Mammary epithelial cell (primary cell): Measurements from ENCODE around the gene ATP11A.
"Not testable (repeated sequence)": the region's sequence is repeated elsewhere in the genome, so short reads cannot be mapped to it uniquely, and the experiment has no call there.

Experiments
- EZH2 ChIP-seq: IDR thresholded peaks from 2 replicates; pipeline ENCODE4 v1.6.1; 2012; ENCODE audit warnings: low read length, inconsistent platforms, borderline replicate concordance
- TF ChIP-seq, protein P1 (sequence below), 2 donors: IDR thresholded peaks in 1 of 2; conservative IDR thresholded peaks in 1 of 2; 2 replicates each; pipeline ENCODE4 v1.5.1; 2011 to 2012; ENCODE audit warnings: inconsistent platforms in 2 of 2, low read length in 2 of 2, mild to moderate bottlenecking in 2 of 2, control low read depth in 1 of 2, low read depth in 1 of 2; ENCODE audit not compliant: insufficient read depth in 1 of 2; ENCODE audit errors: extremely low read depth in 1 of 2

DNA sequence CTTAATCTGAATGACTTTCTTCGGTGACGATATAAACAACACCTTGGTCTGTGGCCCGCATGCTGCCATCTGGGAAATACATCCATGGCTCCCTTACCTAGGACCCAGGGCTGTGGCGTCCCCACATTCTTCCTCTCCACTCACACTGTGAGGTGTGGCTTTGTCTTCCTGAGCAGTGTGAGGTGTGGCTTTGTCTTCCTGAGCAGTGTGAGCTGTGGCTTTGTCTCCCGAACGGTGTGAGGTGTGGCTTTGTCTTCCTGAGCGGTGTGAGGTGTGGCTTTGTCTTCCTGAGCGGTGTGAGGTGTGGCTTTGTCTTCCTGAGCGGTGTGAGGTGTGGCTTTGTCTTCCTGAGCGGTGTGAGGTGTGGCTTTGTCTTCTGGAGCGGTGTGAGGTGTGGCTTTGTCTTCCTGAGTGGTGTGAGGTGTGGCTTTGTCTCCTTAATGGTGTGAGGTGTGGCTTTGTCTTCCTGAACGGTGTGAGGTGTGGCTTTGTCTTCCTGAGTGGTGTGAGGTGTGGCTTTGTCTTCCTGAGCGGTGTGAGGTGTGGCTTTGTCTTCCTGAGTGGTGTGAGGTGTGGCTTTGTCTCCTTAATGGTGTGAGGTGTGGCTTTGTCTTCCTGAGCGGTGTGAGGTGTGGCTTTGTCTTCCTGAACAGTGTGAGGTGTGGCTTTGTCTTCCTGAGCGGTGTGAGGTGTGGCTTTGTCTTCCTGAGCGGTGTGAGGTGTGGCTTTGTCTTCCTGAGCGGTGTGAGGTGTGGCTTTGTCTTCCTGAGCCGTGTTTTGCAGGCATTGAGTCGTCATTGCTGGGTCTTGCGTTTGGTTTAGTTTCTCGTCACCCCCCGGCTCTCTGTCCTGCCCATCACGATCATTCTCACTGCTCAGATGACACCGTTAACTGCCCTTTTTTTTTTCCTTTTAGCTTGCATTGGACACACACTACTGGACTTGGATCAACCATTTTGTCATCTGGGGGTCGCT is 183.1 kb downstream of the ATP11A start:
- TF ChIP-seq, protein P1, sequence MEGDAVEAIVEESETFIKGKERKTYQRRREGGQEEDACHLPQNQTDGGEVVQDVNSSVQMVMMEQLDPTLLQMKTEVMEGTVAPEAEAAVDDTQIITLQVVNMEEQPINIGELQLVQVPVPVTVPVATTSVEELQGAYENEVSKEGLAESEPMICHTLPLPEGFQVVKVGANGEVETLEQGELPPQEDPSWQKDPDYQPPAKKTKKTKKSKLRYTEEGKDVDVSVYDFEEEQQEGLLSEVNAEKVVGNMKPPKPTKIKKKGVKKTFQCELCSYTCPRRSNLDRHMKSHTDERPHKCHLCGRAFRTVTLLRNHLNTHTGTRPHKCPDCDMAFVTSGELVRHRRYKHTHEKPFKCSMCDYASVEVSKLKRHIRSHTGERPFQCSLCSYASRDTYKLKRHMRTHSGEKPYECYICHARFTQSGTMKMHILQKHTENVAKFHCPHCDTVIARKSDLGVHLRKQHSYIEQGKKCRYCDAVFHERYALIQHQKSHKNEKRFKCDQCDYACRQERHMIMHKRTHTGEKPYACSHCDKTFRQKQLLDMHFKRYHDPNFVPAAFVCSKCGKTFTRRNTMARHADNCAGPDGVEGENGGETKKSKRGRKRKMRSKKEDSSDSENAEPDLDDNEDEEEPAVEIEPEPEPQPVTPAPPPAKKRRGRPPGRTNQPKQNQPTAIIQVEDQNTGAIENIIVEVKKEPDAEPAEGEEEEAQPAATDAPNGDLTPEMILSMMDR (conservative IDR thresholded peaks at IDR 0.05 in 1 of 2, IDR thresholded peaks at IDR 0.05 in 1 of 2; ENCODE audit: extremely low read depth in 1 of 2, insufficient read depth in 1 of 2, low read depth in 1 of 2, low read length in 2 of 2) = not testable (repeated sequence)
- not testable (repeated sequence) for TF ChIP-seq EZH2
